Measurements from ENCODE around the gene BCL11B. TPM values are rescaled to one million over a fixed set of nuclear protein-coding genes. Genes with fewer than 3 reads are reported as not detected.

BCL11B gene
- total RNA-seq, 1 donor from 2014 or later, result 1.3 TPM

DNA sequence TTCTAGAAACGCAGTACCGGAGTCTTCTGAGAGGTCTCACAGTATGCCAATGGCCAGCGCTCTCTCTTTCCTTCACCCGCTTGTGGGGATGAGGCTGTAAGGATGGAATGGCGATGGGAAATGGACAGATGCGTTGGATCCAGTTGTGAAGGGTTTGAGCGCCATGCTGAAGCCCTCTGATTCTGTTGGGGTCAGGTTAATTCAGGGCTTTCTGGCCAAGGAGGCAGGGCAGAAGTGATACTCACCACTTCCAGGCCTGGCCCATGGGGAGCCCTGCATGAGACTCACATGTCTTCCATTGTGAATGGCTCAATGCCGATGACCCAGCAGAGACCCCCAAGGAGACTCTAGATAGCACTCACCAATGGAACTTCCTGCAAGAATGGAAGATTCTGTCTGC is 114.3 kb downstream of the BCL11B start:
- no peak for DNase-seq (ENCODE audit: low spot score)
- no peaks in the 10 kb centered on the region for H3K79me2 ChIP-seq (ENCODE audit: low read depth)
- H3K9me3 ChIP-seq (ENCODE audit: low read depth), result no peaks in the 10 kb centered on the region
- H3K27ac ChIP-seq, result no peak overlapping the region
- H3K27me3 ChIP-seq, result no peaks in the 10 kb centered on the region
- no peak overlapping the region for H3K4me3 Mint-ChIP-seq
- H3K4me2 ChIP-seq, result no peak overlapping the region
- no peak overlapping the region for H3K4me3 ChIP-seq
- H3K36me3 ChIP-seq, result no peaks in the 10 kb centered on the region
- no peaks in the 10 kb centered on the region for H3F3A ChIP-seq (ENCODE audit: low read depth)
- peaks cover 9% of the 10 kb centered on the region for H3K27me3 Mint-ChIP-seq (ENCODE audit: insufficient read depth, low read depth)
- H3K27ac Mint-ChIP-seq, result no peak overlapping the region
- H3K4me1 ChIP-seq, result no peaks in the 10 kb centered on the region
- no peaks in the 10 kb centered on the region for H4K20me1 ChIP-seq (ENCODE audit: low read depth)
- H2AFZ ChIP-seq (replicated peaks), result no peak overlapping the region
- H3K4me1 Mint-ChIP-seq, result no peaks in the 10 kb centered on the region
- no peaks in the 10 kb centered on the region for H3K36me3 Mint-ChIP-seq
- H3K9me3 Mint-ChIP-seq, result peaks cover 5% of the 10 kb centered on the region
- H3K9ac ChIP-seq, result no peak overlapping the region
- TF ChIP-seq EZH2 (IDR thresholded peaks at IDR 0.05), result no peak
- no peak for TF ChIP-seq EZH2phosphoT487 (IDR thresholded peaks at IDR 0.05)
- TF ChIP-seq CTCF (IDR thresholded peaks at IDR 0.05), result no peak

- Mint-ChIP-seq H3K9me3 (peaks cover 5% of the 10 kb centered on the region), H3K4me3 (no peak overlapping the region), H3K27me3 (ENCODE audit: insufficient read depth, low read depth) (peaks cover 9% of the 10 kb centered on the region), H3K27ac (no peak overlapping the region), H3K36me3 (no peaks in the 10 kb centered on the region), H3K4me1 (no peaks in the 10 kb centered on the region)
- H3F3A ChIP-seq (ENCODE audit: low read depth), result no peaks in the 10 kb centered on the region
- no peaks in the 10 kb centered on the region for H4K20me1 ChIP-seq (ENCODE audit: low read depth)
- no peak for TF ChIP-seq EZH2phosphoT487 (IDR thresholded peaks at IDR 0.05)
- TF ChIP-seq EZH2 (IDR thresholded peaks at IDR 0.05), result no peak
- TF ChIP-seq CTCF (IDR thresholded peaks at IDR 0.05), result no peak
- no peaks in the 10 kb centered on the region for H3K36me3 ChIP-seq
- H3K9ac ChIP-seq, result no peak overlapping the region
- H3K9me3 ChIP-seq (ENCODE audit: low read depth), result no peaks in the 10 kb centered on the region
- H3K79me2 ChIP-seq (ENCODE audit: low read depth), result no peaks in the 10 kb centered on the region
- no peak overlapping the region for H3K27ac ChIP-seq
- H3K4me3 ChIP-seq, result no peak overlapping the region
- H3K4me1 ChIP-seq, result no peaks in the 10 kb centered on the region
- H3K4me2 ChIP-seq, result no peak overlapping the region
- no peak for DNase-seq (ENCODE audit: low spot score)
- no peaks in the 10 kb centered on the region for H3K27me3 ChIP-seq
- no peak overlapping the region for H2AFZ ChIP-seq (replicated peaks)
Observed at GRCh38 chr14:99157246-99157645, 114.8 kb downstream of the BCL11B start.

DNA sequence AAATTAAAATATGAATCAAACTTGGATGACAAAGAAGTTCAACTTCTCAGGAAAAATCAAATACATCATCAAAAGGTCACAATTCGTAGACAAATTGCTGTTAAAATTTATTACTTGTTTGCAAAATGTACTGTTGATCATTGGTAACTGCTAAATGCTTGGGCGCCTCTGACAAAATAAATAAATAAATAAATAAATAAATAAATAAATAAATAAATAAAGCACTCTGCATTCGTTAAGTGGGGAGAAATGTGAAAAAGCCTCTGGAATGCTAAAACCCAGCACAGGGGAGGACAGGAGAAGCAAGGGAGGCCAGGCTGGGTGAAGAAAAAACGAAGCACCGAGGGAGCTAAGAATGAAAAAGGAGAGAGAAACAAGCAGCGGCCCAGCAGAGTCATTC is 115.2 kb downstream of the BCL11B start:
- Histone ChIP-seq H2AFZ (replicated peaks) (no peak overlapping the region), H3K79me2 (ENCODE audit: low read depth) (no peaks in the 10 kb centered on the region), H3F3A (ENCODE audit: low read depth) (no peaks in the 10 kb centered on the region), H3K4me3 (no peak overlapping the region), H3K36me3 (no peaks in the 10 kb centered on the region), H3K27ac (no peak overlapping the region), H4K20me1 (ENCODE audit: low read depth) (no peaks in the 10 kb centered on the region), H3K4me1 (no peaks in the 10 kb centered on the region), H3K27me3 (no peaks in the 10 kb centered on the region), H3K9me3 (ENCODE audit: low read depth) (no peaks in the 10 kb centered on the region), H3K9ac (no peak overlapping the region), H3K4me2 (no peak overlapping the region)
- no peak for DNase-seq (ENCODE audit: low spot score)
- Mint-ChIP-seq H3K36me3 (no peaks in the 10 kb centered on the region), H3K9me3 (peaks cover 5% of the 10 kb centered on the region), H3K27me3 (ENCODE audit: insufficient read depth, low read depth) (peaks cover 9% of the 10 kb centered on the region), H3K27ac (no peak overlapping the region), H3K4me3 (no peak overlapping the region), H3K4me1 (no peaks in the 10 kb centered on the region)
- TF ChIP-seq EZH2phosphoT487 (IDR thresholded peaks at IDR 0.05) (no peak), CTCF (IDR thresholded peaks at IDR 0.05) (no peak), EZH2 (IDR thresholded peaks at IDR 0.05) (no peak)

DNA sequence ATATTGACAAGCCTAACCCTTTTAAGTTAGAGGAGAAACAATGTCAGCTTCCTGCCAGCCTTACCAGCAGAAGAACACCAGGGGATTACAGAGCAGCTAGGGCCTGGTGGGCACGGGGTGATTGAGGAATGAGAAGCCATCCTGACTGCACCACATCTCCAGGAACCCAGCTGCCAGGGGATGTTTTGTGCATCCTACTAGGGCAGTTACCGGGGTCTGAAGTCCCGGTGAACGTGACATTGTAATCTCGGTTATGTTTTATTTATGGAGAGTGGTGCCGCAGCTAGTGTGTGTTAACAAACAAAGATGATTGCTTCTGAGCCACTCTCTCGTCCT is 115.9 kb downstream of the BCL11B start:
- H3F3A ChIP-seq (ENCODE audit: low read depth), result no peaks in the 10 kb centered on the region
- H3K79me2 ChIP-seq (ENCODE audit: low read depth), result no peaks in the 10 kb centered on the region
- H3K9ac ChIP-seq, result no peak overlapping the region
- no peaks in the 10 kb centered on the region for H3K4me1 ChIP-seq
- H2AFZ ChIP-seq (replicated peaks), result no peak overlapping the region
- TF ChIP-seq CTCF (IDR thresholded peaks at IDR 0.05) (no peak), EZH2 (IDR thresholded peaks at IDR 0.05) (no peak), EZH2phosphoT487 (IDR thresholded peaks at IDR 0.05) (no peak)
- no peaks in the 10 kb centered on the region for H3K27me3 ChIP-seq
- H3K4me3 Mint-ChIP-seq, result no peak overlapping the region
- H3K27ac ChIP-seq, result no peak overlapping the region
- no peak for DNase-seq (ENCODE audit: low spot score)
- no peaks in the 10 kb centered on the region for H3K4me1 Mint-ChIP-seq
- no peak overlapping the region for H3K4me2 ChIP-seq
- H3K27me3 Mint-ChIP-seq (ENCODE audit: insufficient read depth, low read depth), result peaks cover 5% of the 10 kb centered on the region
- H3K4me3 ChIP-seq, result no peak overlapping the region
- no peaks in the 10 kb centered on the region for H3K9me3 Mint-ChIP-seq
- H3K27ac Mint-ChIP-seq, result no peak overlapping the region
- no peaks in the 10 kb centered on the region for H3K36me3 ChIP-seq
- no peaks in the 10 kb centered on the region for H3K9me3 ChIP-seq (ENCODE audit: low read depth)
- no peaks in the 10 kb centered on the region for H4K20me1 ChIP-seq (ENCODE audit: low read depth)
- no peaks in the 10 kb centered on the region for H3K36me3 Mint-ChIP-seq

Data from neural progenitor cell (in vitro differentiated cells).